BLaER1 treated with 17β-estradiol and CSF1 and Interleukin-3, amounts not matched to agents 10 nM and 100 nM (cell line): ENCODE measurements around the gene DNAI7.

ENCODE experiments used
- H3K27ac ChIP-seq, 11 experiments: shearing (Covaris generic); formaldehyde crosslinking; 2 replicates each; pipeline ENCODE4 v1.8.1; 2022
- H3K27me3 ChIP-seq, 11 experiments: shearing (Covaris generic); formaldehyde crosslinking; 2 replicates each; pipeline ENCODE4 v1.8.1; 2022
- H3K36me3 ChIP-seq, 11 experiments: shearing (Covaris generic); formaldehyde crosslinking; 2 replicates each; pipeline ENCODE4 v1.8.1; 2022
- H3K4me1 ChIP-seq, 10 experiments: shearing (Covaris generic); formaldehyde crosslinking; 2 replicates each; pipeline ENCODE4 v1.8.1; 2022
- H3K4me2 ChIP-seq, 11 experiments: shearing (Covaris generic); formaldehyde crosslinking; 2 replicates each; pipeline ENCODE4 v1.8.1; 2022
- H3K4me3 ChIP-seq, 10 experiments: shearing (Covaris generic); formaldehyde crosslinking; 2 replicates each; pipeline ENCODE4 v1.8.1; 2022
- H3K9ac ChIP-seq, 11 experiments: shearing (Covaris generic); formaldehyde crosslinking; 2 replicates each; pipeline ENCODE4 v1.8.1; 2022
- H3K9me3 ChIP-seq, 11 experiments: shearing (Covaris generic); formaldehyde crosslinking; replicated peaks in 1 of 11; 2 replicates each; pipeline ENCODE4 v1.8.1; 2022
- H4K20me1 ChIP-seq, 11 experiments: shearing (Covaris generic); formaldehyde crosslinking; 2 replicates each; pipeline ENCODE4 v1.8.1; 2022
- Cebpa-rat ChIP-seq, 11 experiments: shearing (Covaris generic); IDR thresholded peaks; 2 replicates each; pipeline ENCODE4 v1.8.1; 2022

Gene DNAI7

GRCh38 chr12:25146686-25147085 lies 48.3 kb downstream of the DNAI7 start:
- peaks cover 3 to 8% (median 4%) of the 10 kb centered on the region in 10 experiments; a peak in 19 of 20 replicates for H3K4me1 ChIP-seq
- no peak overlapping the region for H3K4me2 ChIP-seq
- no peak overlapping the region for H3K4me3 ChIP-seq
- no peak overlapping the region for H3K9ac ChIP-seq
- H3K36me3 ChIP-seq: no peaks in the 10 kb centered on the region
- no peaks in the 10 kb centered on the region for H4K20me1 ChIP-seq
- H3K27me3 ChIP-seq: no peaks in the 10 kb centered on the region
- H3K9me3 ChIP-seq: no peaks in the 10 kb centered on the region
- H3K27ac ChIP-seq: no peak overlapping the region
- no peak for TF ChIP-seq Cebpa-rat (IDR thresholded peaks at IDR 0.05)

GRCh38 chr12:25135531-25136154 lies 59.3 kb downstream of the DNAI7 start:
- Histone ChIP-seq H3K9me3 (peaks cover 8 to 22% (median 14%) of the 10 kb centered on the region in 11 experiments; a peak in 19 of 22 replicates), H3K4me3 (no peak overlapping the region), H3K9ac (no peak overlapping the region), H3K36me3 (no peaks in the 10 kb centered on the region), H3K4me1 (peaks cover 0 to 7% (median 5%) of the 10 kb centered on the region in 10 experiments; a peak in 8 of 20 replicates), H3K27me3 (no peaks in the 10 kb centered on the region), H3K4me2 (peak overlapping the region in 4 of 11 experiments; percentile 5 to 25 (median 17); a peak in 3 of 22 replicates), H4K20me1 (no peaks in the 10 kb centered on the region), H3K27ac (no peak overlapping the region)
- TF ChIP-seq Cebpa-rat (IDR thresholded peaks at IDR 0.05): no peak

- no peak for TF ChIP-seq Cebpa-rat (IDR thresholded peaks at IDR 0.05)
- Histone ChIP-seq H3K4me1 (peaks cover 0 to 15% (median 6%) of the 10 kb centered on the region in 10 experiments; a peak in 11 of 20 replicates), H3K4me2 (no peak overlapping the region), H4K20me1 (no peaks in the 10 kb centered on the region), H3K27ac (no peak overlapping the region), H3K9me3 (peaks cover 0 to 4% (median 0%) of the 10 kb centered on the region in 11 experiments; a peak in 1 of 22 replicates), H3K9ac (no peak overlapping the region), H3K4me3 (no peak overlapping the region), H3K36me3 (no peaks in the 10 kb centered on the region), H3K27me3 (no peaks in the 10 kb centered on the region)
These were observed 63.7 kb downstream of the DNAI7 start for GRCh38 chr12:25131270-25131669.

- H3K27me3 ChIP-seq: no peaks in the 10 kb centered on the region
- 0 out of 22 replicates have a peak, but pooled peaks cover 0 to 3% (median 0%) of the 10 kb centered on the region in 11 experiments for H3K9me3 ChIP-seq
- no peaks in the 10 kb centered on the region for H4K20me1 ChIP-seq
- no peak overlapping the region for H3K4me2 ChIP-seq
- peaks cover 0 to 13% (median 6%) of the 10 kb centered on the region in 10 experiments; a peak in 11 of 20 replicates for H3K4me1 ChIP-seq
- H3K27ac ChIP-seq: no peak overlapping the region
- TF ChIP-seq Cebpa-rat (IDR thresholded peaks at IDR 0.05): no peak
- no peaks in the 10 kb centered on the region for H3K36me3 ChIP-seq
- H3K4me3 ChIP-seq: no peak overlapping the region
- H3K9ac ChIP-seq: no peak overlapping the region
These were observed 64.2 kb downstream of the DNAI7 start for GRCh38 chr12:25130741-25131188.

GRCh38 chr12:25126746-25127145 lies 68.2 kb downstream of the DNAI7 start:
- Histone ChIP-seq H4K20me1 (no peaks in the 10 kb centered on the region), H3K9ac (no peak overlapping the region), H3K27ac (no peak overlapping the region), H3K27me3 (no peaks in the 10 kb centered on the region), H3K36me3 (no peaks in the 10 kb centered on the region), H3K9me3 (0 out of 22 replicates have a peak, but pooled peaks cover 0 to 4% (median 0%) of the 10 kb centered on the region in 11 experiments), H3K4me3 (no peak overlapping the region), H3K4me2 (no peak overlapping the region), H3K4me1 (peaks cover 0 to 8% (median 0%) of the 10 kb centered on the region in 10 experiments; a peak in 4 of 20 replicates)
- TF ChIP-seq Cebpa-rat (IDR thresholded peaks at IDR 0.05): no peak

GRCh38 chr12:25126101-25126500 lies 68.9 kb downstream of the DNAI7 start:
- no peak for TF ChIP-seq Cebpa-rat (IDR thresholded peaks at IDR 0.05)
- Histone ChIP-seq H3K27me3 (no peaks in the 10 kb centered on the region), H3K4me1 (peaks cover 0 to 8% (median 0%) of the 10 kb centered on the region in 10 experiments; a peak in 4 of 20 replicates), H3K27ac (no peak overlapping the region), H3K9me3 (0 out of 22 replicates have a peak, but pooled peaks cover 0 to 4% (median 0%) of the 10 kb centered on the region in 11 experiments), H3K4me3 (no peak overlapping the region), H3K9ac (no peak overlapping the region), H4K20me1 (no peaks in the 10 kb centered on the region), H3K4me2 (no peak overlapping the region), H3K36me3 (no peaks in the 10 kb centered on the region)

GRCh38 chr12:25124493-25124892 lies 70.5 kb downstream of the DNAI7 start:
- H3K36me3 ChIP-seq: no peaks in the 10 kb centered on the region
- H3K4me2 ChIP-seq: no peak overlapping the region
- H3K9ac ChIP-seq: no peak overlapping the region
- H3K27ac ChIP-seq: no peak overlapping the region
- 0 out of 22 replicates have a peak, but pooled peaks cover 0 to 4% (median 0%) of the 10 kb centered on the region in 11 experiments for H3K9me3 ChIP-seq
- TF ChIP-seq Cebpa-rat (IDR thresholded peaks at IDR 0.05): no peak
- no peaks in the 10 kb centered on the region for H4K20me1 ChIP-seq
- no peaks in the 10 kb centered on the region for H3K27me3 ChIP-seq
- H3K4me3 ChIP-seq: no peak overlapping the region
- H3K4me1 ChIP-seq: peaks cover 0 to 8% (median 0%) of the 10 kb centered on the region in 10 experiments; a peak in 4 of 20 replicates

- Histone ChIP-seq H3K9ac (no peak overlapping the region), H3K27me3 (no peaks in the 10 kb centered on the region), H3K4me3 (no peak overlapping the region), H3K4me1 (no peaks in the 10 kb centered on the region), H3K4me2 (no peak overlapping the region), H3K36me3 (no peaks in the 10 kb centered on the region), H4K20me1 (no peaks in the 10 kb centered on the region), H3K27ac (no peak overlapping the region), H3K9me3 (0 out of 22 replicates have a peak, but pooled peaks cover 0 to 4% (median 0%) of the 10 kb centered on the region in 11 experiments)
- no peak for TF ChIP-seq Cebpa-rat (IDR thresholded peaks at IDR 0.05)
These were observed 71.8 kb downstream of the DNAI7 start for GRCh38 chr12:25123126-25123525.

GRCh38 chr12:25121916-25122315 lies 73.0 kb downstream of the DNAI7 start:
- Histone ChIP-seq H3K27ac (no peak overlapping the region), H3K4me3 (no peak overlapping the region), H4K20me1 (no peaks in the 10 kb centered on the region), H3K4me1 (no peaks in the 10 kb centered on the region), H3K9ac (no peak overlapping the region), H3K27me3 (no peaks in the 10 kb centered on the region), H3K36me3 (no peaks in the 10 kb centered on the region), H3K9me3 (0 out of 22 replicates have a peak, but pooled peaks cover 0 to 4% (median 0%) of the 10 kb centered on the region in 11 experiments), H3K4me2 (no peak overlapping the region)
- no peak for TF ChIP-seq Cebpa-rat (IDR thresholded peaks at IDR 0.05)
